A549 treated with Mapracorat at 1 μM for 4 hours (cell line): ENCODE results near the gene RASIP1. TPM values are rescaled to one million over a fixed set of nuclear protein-coding genes. Genes with fewer than 3 reads are reported as not detected.

Experiments
- total RNA-seq: library from RNA; stranded (reverse); fragments of 200-300 nt; extraction: Qiagen RNA extraction; gene quantifications from 5 replicates; pipeline ENCODE4 v1.2.3, GENCODE V29; 2022

RASIP1 gene
- 0.43 to 0.82 TPM (median 0.59 TPM) in 5 replicates for total RNA-seq

GRCh38 chr19:48740164-48740972 is at the start of gene RASIP1:
Gene RASIP1 (minus strand): TSS chr19:48740610. CDS start chr19:48740282, 328 bp downstream.

GRCh38 chr19:48755084-48755641 is 14.8 kb upstream of the RASIP1 start, which contains the start of gene FGF21:
Gene FGF21 (plus strand): TSS chr19:48755524. CDS start chr19:48756237, 713 bp downstream.

GRCh38 chr19:48752496-48753365 is 12.3 kb upstream of the RASIP1 start, which contains the start of gene FUT1:
Gene FUT1 (minus strand): TSS chr19:48752641. CDS start chr19:48751281, 1,360 bp downstream.

GRCh38 chr19:48746738-48747575 is 6.5 kb upstream of the RASIP1 start, which contains the start of gene IZUMO1:
Gene IZUMO1 (minus strand): TSS chr19:48746909. CDS start chr19:48745859, 1,050 bp downstream.

GRCh38 chr19:48719263-48720171 is 20.9 kb downstream of the RASIP1 start, which contains the start of gene MAMSTR:
Gene MAMSTR (minus strand): TSS chr19:48719725. CDS start chr19:48719031, 694 bp downstream.

GRCh38 chr19:48695743-48696352 is 44.6 kb downstream of the RASIP1 start, which contains the start of gene FUT2:
Gene FUT2 (plus strand): TSS chr19:48695971. CDS start chr19:48702957, 6,986 bp downstream.

GRCh38 chr19:48672994-48673393 is 67.4 kb downstream of the RASIP1 start, which contains the start of gene NTN5:
Gene NTN5 (minus strand): TSS chr19:48673017. CDS start chr19:48670986, 2,031 bp downstream.

Other genes starting within 250 kb of the RASIP1 start
- 2.1 to 5.4 TPM (median 4.9 TPM) in 5 replicates for gene LMTK3, start 228.8 kb downstream of the RASIP1 start, total RNA-seq
- gene SULT2B1, start 188.4 kb downstream of the RASIP1 start, total RNA-seq: 14.1 to 18.6 TPM (median 16.0 TPM) in 5 replicates
- not detected in 5 replicates for gene SPACA4, start 133.9 kb downstream of the RASIP1 start, total RNA-seq
- gene FAM83E, start 125.5 kb downstream of the RASIP1 start, total RNA-seq: 0.14 to 0.42 TPM (median 0.22 TPM) in 5 replicates
- gene RPL18, start 121.4 kb downstream of the RASIP1 start, total RNA-seq: 3,098 to 3,568 TPM (median 3,229 TPM) in 5 replicates
- 10.0 to 16.5 TPM (median 13.6 TPM) in 5 replicates for gene SPHK2, start 121.1 kb downstream of the RASIP1 start, total RNA-seq
- 1.0 to 2.9 TPM (median 2.5 TPM) in 5 replicates for gene DBP, start 103.2 kb downstream of the RASIP1 start, total RNA-seq
- 7.9 to 13.4 TPM (median 9.7 TPM) in 5 replicates for gene CA11, start 94.4 kb downstream of the RASIP1 start, total RNA-seq
- gene NTN5, start 67.6 kb downstream of the RASIP1 start, total RNA-seq: 0.07 to 0.19 TPM (median 0.10 TPM) in 4 of 5 replicates, not detected in the other
- gene FUT2, start 44.6 kb downstream of the RASIP1 start, total RNA-seq: not detected in 5 replicates
- gene MAMSTR, start 20.9 kb downstream of the RASIP1 start, total RNA-seq: 0.18 to 0.42 TPM (median 0.34 TPM) in 5 replicates
- not detected in 5 replicates for gene IZUMO1, start 6.3 kb upstream of the RASIP1 start, total RNA-seq
- 0.04 to 0.10 TPM (median 0.05 TPM) in 5 replicates for gene FUT1, start 12.0 kb upstream of the RASIP1 start, total RNA-seq
- gene FGF21, start 14.9 kb upstream of the RASIP1 start, total RNA-seq: not detected in 5 replicates
- gene BCAT2, start 70.4 kb upstream of the RASIP1 start, total RNA-seq: 51.8 to 64.0 TPM (median 60.0 TPM) in 5 replicates
- 12.3 to 15.1 TPM (median 12.8 TPM) in 5 replicates for gene HSD17B14, start 95.9 kb upstream of the RASIP1 start, total RNA-seq
- 1.2 to 2.0 TPM (median 1.8 TPM) in 5 replicates for gene PLEKHA4, start 128.0 kb upstream of the RASIP1 start, total RNA-seq
- gene PPP1R15A, start 131.8 kb upstream of the RASIP1 start, total RNA-seq: 81.6 to 126 TPM (median 104 TPM) in 5 replicates
- not detected in 5 replicates for gene TULP2, start 158.1 kb upstream of the RASIP1 start, total RNA-seq
- 201 to 205 TPM (median 202 TPM) in 5 replicates for gene NUCB1, start 159.7 kb upstream of the RASIP1 start, total RNA-seq
- 0.80 to 2.3 TPM (median 1.2 TPM) in 5 replicates for gene DHDH, start 193.1 kb upstream of the RASIP1 start, total RNA-seq
- 272 to 378 TPM (median 341 TPM) in 5 replicates for gene BAX, start 214.3 kb upstream of the RASIP1 start, total RNA-seq
- gene FTL, start 224.7 kb upstream of the RASIP1 start, total RNA-seq: 17,118 to 23,794 TPM (median 18,268 TPM) in 5 replicates